HG03108 (cell line): ENCODE data around the gene EXOSC7.

Experiments
- ATAC-seq: cut with Tn5 transposase; IDR thresholded peaks from one replicate; pipeline ENCODE4 v1.9.1; 2021; ENCODE audit warnings: moderate library complexity; ENCODE audit not compliant: unreplicated experiment

Gene EXOSC7

GRCh38 chr3:45021524-45022297 is 45.7 kb downstream of the EXOSC7 start:
- ATAC-seq, result no peak

GRCh38 chr3:45023675-45024074 is 47.6 kb downstream of the EXOSC7 start:
- no peak for ATAC-seq

- ATAC-seq, result no peak
These were observed 48.7 kb downstream of the EXOSC7 start for GRCh38 chr3:45024542-45025255.

DNA sequence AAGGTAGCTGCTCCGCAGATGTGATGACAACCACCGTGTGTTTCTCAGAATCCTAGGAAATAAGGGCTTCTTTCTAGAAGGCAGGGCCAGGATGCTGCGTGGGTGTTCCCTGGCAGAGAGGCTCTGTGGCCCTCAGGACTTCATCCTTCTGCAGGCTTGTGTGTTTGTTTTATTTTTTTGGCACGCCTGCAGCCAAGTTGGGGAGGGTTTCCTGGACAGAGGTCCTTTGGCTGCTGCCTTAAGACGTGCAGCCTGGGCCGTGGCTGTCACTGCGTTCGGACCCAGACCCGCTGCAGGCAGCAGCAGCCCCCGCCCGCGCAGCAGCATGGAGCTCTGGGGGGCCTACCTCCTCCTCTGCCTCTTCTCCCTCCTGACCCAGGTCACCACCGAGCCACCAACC is 50.0 kb downstream of the EXOSC7 start, which contains the start of gene CLEC3B:
Gene CLEC3B (plus strand): TSS at position 266 of the 400 bp plus-strand sequence. CDS start 60 bp downstream, at position 326.
- no peak for ATAC-seq

GRCh38 chr3:45026957-45027356 is 50.9 kb downstream of the EXOSC7 start:
- ATAC-seq, result no peak

DNA sequence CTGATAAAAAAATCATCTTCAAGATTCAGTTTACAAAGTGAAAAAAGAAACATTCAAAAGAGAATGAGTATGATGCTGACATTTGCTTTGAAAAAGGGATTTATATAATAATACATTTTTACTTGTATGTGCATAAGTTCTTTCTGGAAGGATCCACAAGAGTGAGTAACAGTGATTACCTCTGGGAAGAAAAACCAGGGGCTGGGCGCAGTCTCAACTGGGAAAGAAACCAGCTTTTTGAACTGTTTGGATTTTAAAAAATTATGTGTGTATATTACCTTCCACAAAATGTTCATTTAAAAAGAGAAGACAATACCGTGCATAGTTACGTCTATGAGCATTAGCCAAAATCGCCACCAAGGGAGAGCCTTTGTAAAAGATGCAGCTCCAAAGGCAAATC is 51.4 kb downstream of the EXOSC7 start:
- no peak for ATAC-seq

- ATAC-seq, result no peak
These were observed 53.2 kb downstream of the EXOSC7 start for GRCh38 chr3:45029216-45029615.

GRCh38 chr3:45029661-45030060 is 53.6 kb downstream of the EXOSC7 start:
- ATAC-seq, result no peak

GRCh38 chr3:45031531-45031930 is 55.5 kb downstream of the EXOSC7 start:
- ATAC-seq, result no peak

DNA sequence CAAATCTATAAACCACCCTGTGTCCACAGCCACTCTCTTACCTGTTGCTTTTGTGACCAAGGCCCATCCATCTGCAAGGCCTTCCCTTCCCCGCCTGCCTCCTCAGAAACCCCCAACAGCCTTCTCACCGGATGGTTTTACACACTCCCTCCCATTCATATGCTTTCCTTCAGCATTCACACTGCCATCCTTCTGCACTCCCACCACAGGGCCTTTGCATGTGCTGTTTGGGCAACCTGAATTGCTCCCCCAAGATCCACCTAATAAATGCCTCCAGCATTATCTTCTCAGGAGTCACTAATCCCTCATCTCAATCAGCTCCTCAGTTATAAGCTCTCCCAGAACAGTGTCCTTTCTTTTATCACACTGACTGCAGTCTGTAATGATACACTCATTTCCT is 56.1 kb downstream of the EXOSC7 start:
- ATAC-seq, result no peak

DNA sequence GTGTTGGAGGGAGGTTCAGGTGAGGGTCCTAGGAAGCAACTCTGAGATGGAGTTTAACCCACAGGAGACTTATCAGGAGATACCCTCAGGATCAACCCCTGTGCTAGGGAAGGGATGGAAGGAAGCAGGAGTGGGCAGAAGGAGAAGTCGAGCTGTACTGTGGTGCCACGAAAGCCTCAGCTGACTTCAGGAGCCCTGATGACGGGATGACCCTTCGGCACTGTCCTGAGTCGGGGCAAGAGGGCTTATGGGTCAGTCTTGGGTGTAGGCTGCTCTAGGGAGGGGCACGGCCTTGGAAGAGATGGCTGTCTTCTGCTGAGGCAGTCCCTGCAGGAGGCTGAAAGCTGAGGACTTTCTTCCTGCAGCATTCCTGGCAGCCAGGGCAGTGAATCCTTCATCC is 57.7 kb downstream of the EXOSC7 start:
- no peak for ATAC-seq

GRCh38 chr3:45034612-45035252 is 58.7 kb downstream of the EXOSC7 start:
- no peak for ATAC-seq

DNA sequence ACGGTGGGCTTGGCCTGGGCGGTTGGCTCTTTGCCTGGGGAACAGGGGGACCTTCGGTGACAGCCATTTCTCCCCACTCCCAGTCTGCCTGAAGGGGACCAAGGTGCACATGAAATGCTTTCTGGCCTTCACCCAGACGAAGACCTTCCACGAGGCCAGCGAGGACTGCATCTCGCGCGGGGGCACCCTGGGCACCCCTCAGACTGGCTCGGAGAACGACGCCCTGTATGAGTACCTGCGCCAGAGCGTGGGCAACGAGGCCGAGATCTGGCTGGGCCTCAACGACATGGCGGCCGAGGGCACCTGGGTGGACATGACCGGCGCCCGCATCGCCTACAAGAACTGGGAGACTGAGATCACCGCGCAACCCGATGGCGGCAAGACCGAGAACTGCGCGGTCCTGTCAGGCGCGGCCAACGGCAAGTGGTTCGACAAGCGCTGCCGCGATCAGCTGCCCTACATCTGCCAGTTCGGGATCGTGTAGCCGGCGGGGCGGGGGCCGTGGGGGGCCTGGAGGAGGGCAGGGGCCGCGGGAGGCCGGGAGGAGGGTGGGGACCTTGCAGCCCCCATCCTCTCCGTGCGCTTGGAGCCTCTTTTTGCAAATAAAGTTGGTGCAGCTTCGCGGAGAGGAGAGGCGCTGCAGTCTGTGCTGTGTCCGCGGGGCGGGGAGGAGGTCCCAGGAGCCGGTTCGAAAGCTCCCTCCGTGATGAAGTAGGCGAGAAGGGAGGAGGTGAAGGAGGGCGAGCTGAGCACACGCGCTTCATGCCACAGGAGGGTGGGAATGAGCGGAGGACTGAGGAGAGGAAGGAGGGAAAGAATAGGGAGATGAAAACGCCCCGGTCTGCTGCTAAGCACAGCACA is 59.6 kb downstream of the EXOSC7 start:
- no peak for ATAC-seq

GRCh38 chr3:45037720-45038455 is 61.8 kb downstream of the EXOSC7 start:
- ATAC-seq, result peak; percentile 53

DNA sequence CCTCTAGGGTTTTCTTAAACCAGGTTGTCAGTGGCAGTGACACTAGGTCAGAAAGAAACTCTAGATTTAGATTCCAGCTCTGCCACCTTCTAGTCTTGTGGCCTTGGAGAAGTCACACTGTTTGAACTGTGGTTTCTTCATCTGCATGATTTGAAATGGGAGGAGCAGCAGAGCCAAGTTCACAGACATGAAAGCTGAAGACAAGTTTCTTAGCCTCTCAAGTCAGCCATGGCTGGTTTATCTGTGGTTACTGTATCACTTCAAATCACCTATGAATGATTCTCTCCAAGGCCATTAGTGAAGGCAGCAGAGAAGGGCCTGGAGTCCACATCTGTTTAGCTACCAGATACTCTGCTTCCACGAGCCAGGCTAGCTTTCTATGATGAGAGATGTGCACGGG is 65.6 kb downstream of the EXOSC7 start:
- ATAC-seq, result no peak

GRCh38 chr3:45042162-45042561 is 66.1 kb downstream of the EXOSC7 start:
- no peak for ATAC-seq

- no peak for ATAC-seq
These were observed 67.8 kb downstream of the EXOSC7 start for GRCh38 chr3:45043728-45044299.

DNA sequence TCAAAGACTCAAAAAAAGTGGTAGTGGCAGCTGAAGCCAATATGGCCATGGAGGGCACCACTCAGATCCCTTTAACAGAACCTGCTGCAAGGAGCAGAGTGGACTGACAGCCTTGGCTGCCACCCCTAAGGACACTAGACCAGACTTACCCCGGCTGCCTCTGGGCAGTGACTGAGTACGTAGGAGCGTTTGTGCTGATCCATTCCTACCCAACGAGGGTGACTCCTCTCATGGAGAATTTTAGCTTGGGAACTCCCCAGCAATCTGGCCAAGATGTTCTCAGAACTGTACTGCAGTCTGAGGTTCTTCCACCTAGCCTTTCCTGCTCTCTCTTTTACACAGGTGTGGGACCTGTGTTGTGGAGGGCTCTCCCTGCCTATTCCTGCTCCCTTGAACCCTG is 72.2 kb downstream of the EXOSC7 start:
- ATAC-seq, result no peak

GRCh38 chr3:45049807-45050206 is 73.8 kb downstream of the EXOSC7 start:
- no peak for ATAC-seq

DNA sequence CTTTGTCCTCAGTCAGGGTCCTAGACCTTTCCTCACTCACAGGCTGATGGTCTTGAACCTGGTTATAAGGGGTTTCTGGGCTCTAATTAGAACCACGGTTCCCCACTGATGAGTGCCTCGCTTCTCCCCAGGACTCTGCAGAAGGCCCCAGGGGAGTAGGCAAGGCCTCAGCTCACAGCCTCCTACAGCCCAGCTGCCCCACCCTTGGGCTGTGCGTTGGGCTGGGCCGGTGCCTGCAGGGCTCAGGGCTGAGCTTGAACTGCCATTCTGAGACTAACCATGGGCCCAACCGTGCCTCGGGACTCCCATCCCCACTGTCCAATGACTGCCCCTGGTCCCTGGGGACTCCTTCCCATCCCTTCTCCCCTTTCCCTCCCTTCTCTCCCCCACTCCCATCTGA is 75.6 kb downstream of the EXOSC7 start:
- ATAC-seq, result no peak
